Pancreas (tissue), 10 donors: ENCODE measurements around the gene CACNA2D3. TPM values are rescaled to one million over a fixed set of nuclear protein-coding genes. Genes with fewer than 3 reads are reported as not detected.

ENCODE experiments used
- ATAC-seq, 4 donors: fragments of 200-7000 bp; cut with Tn5 transposase; one replicate each; pipeline versions ENCODE4 v1.8.0 to v1.9.1; 2020; ENCODE audit warnings: mild to moderate bottlenecking in 4 of 4, moderate library complexity in 4 of 4
- DNase-seq, 6 donors: peaks; one replicate each; pipeline ENCODE4 v3.0.0-alpha.2; 2020
- FAIRE-seq: peaks from 2 replicates; lab custom pipeline; 2012; peaks lifted over from hg19 to GRCh38; lab: Jason Lieb, UNC
- H3K27ac ChIP-seq, 4 donors: fragments of 200-600 bp; sonication (generic); 1 replicate in 3 of 4; 2 replicates in 1 of 4; pipeline versions ENCODE4 v1.5.0 to v1.8.0; 2020
- H3K27me3 ChIP-seq, 4 donors: fragments of 200-600 bp; one replicate each; pipeline ENCODE4 v1.8.0; 2021
- H3K36me3 ChIP-seq, 3 donors: fragments of 200-600 bp; sonication (generic) in 1 of 3; one replicate each; pipeline versions ENCODE4 v1.5.0 to v1.8.0; 2020 to 2021
- H3K4me1 ChIP-seq, 3 donors: fragments of 200-600 bp; one replicate each; pipeline ENCODE4 v1.8.0; 2021
- H3K4me3 ChIP-seq, 4 donors: fragments of 200-600 bp; sonication (generic) in 2 of 4; one replicate each; pipeline versions ENCODE4 v1.5.0 to v1.8.0; 2020 to 2021
- H3K9me3 ChIP-seq, 4 donors: fragments of 200-600 bp; one replicate each; pipeline ENCODE4 v1.8.0; 2021
- WGBS, 2 donors: extraction: QIAGEN DNeasy Blood & Tissue Kit; methylation state at CpG; one replicate each; pipeline ENCODE4 v1.1.7; 2013; 5-methylcytosine and 5-hydroxymethylcytosine counted together
- intact Hi-C, 3 donors: fragments of 100-400 bp; cut with DNase I; formaldehyde crosslinking; loops; one replicate each; pipeline versions ENCODE4 v1.11.1 to v1.14.2; 2022
- polyA plus RNA-seq, 2 donors: library from polyadenylated mRNA; stranded (reverse); fragments of 200-250 nt; gene quantifications; one replicate each; pipeline ENCODE4 v1.2.3, GENCODE V29; 2013
- total RNA-seq, 6 donors: library from RNA; stranded (reverse); fragmentation: NEBNext Ultra II Directional in 4 of 6; extraction: Animal tissue kit (Norgen Biotek cat#: 25700) in 4 of 6; gene quantifications; one replicate each; pipeline versions ENCODE4 v1.2.1 to v1.2.4, GENCODE V29; 2021 to 2023
- TF ChIP-seq, protein P1 (sequence below), 4 donors: fragments of 200-600 bp; sonication (generic) in 3 of 4; IDR thresholded peaks; one replicate each; pipeline versions ENCODE4 v1.5.0 to v1.8.0; 2021; ENCODE audit warnings: antibody characterized with exemption in 4 of 4
- donor health status: healthy with polysubstance abuse.
- donor health status: DM: no; HTN: no; CAD: no; lungs with moderate emphysema.
- donor health status: DM: no; HTN: no; CAD: no.
- donor health status: control.
- donor health status: control.
- donor health status: Bipolar disorder and iron deficiency.
- donor health status: DM: yes; HTN: yes; CAD: no.
- donor health status: DM: no; HTN: no; CAD: no.
- donor health status: DM: no; HTN: no; CAD: no.
- donor health status: DM: yes; HTN: yes; CAD: no.

The CACNA2D3 gene
- total and polyA plus RNA-seq, 8 donors: 0.19 to 0.75 (median 0.37) TPM; not detected in 2

GRCh38 chr3:54954022-54954421, 831.7 kb downstream of the CACNA2D3 start:
- TF ChIP-seq, protein P1, sequence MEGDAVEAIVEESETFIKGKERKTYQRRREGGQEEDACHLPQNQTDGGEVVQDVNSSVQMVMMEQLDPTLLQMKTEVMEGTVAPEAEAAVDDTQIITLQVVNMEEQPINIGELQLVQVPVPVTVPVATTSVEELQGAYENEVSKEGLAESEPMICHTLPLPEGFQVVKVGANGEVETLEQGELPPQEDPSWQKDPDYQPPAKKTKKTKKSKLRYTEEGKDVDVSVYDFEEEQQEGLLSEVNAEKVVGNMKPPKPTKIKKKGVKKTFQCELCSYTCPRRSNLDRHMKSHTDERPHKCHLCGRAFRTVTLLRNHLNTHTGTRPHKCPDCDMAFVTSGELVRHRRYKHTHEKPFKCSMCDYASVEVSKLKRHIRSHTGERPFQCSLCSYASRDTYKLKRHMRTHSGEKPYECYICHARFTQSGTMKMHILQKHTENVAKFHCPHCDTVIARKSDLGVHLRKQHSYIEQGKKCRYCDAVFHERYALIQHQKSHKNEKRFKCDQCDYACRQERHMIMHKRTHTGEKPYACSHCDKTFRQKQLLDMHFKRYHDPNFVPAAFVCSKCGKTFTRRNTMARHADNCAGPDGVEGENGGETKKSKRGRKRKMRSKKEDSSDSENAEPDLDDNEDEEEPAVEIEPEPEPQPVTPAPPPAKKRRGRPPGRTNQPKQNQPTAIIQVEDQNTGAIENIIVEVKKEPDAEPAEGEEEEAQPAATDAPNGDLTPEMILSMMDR (IDR thresholded peaks at IDR 0.05): no peak
- FAIRE-seq (no peak), ATAC-seq (no peak), DNase-seq (no peak)
- Histone ChIP-seq H3K36me3 (no peaks in the 10 kb centered on the region), H3K27me3 (no peaks in the 10 kb centered on the region), H3K27ac (no peak overlapping the region), H3K4me1 (no peaks in the 10 kb centered on the region), H3K9me3 (no peaks in the 10 kb centered on the region), H3K4me3 (no peak overlapping the region)
- 56 to 60% methylated on average over 5 of the region's 5 CpGs for WGBS, 2 donors
- intact Hi-C loops: no loop called here

DNA sequence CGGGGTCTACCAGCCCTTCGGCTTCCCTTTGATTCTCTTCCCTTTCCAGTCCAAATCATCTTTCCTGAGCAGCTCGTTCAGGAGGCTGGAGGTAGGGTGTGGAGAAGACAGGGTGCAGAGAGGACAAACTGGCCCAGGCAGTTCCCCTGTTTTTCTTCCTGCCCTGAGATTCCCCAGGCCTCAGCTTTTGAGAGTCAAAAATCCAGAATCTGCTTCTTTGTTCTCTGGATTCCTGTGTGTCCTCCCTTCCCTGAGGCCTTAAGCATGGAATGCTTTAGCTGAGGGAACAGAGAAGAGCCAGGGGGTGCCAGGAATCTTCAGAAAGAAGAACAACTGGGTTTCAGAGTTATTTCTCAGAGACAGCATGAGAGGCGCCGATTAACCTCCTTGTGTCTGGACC, 832.2 kb downstream of the CACNA2D3 start:
- no peaks in the 10 kb centered on the region for H3K36me3 ChIP-seq
- no peaks in the 10 kb centered on the region for H3K4me1 ChIP-seq
- WGBS, 2 donors: 84 to 86% methylated on average over 5 of the region's 5 CpGs
- no peaks in the 10 kb centered on the region for H3K9me3 ChIP-seq
- intact Hi-C loops: no loop called here
- H3K27me3 ChIP-seq: no peaks in the 10 kb centered on the region
- TF ChIP-seq, protein P1 (IDR thresholded peaks at IDR 0.05): no peak
- DNase-seq (no peak), ATAC-seq (no peak), FAIRE-seq (no peak)
- no peak overlapping the region for H3K27ac ChIP-seq
- H3K4me3 ChIP-seq: no peak overlapping the region

GRCh38 chr3:54955496-54955895, 833.1 kb downstream of the CACNA2D3 start:
- DNase-seq: no peak
- no peak overlapping the region for H3K4me3 ChIP-seq
- H3K27me3 ChIP-seq: no peaks in the 10 kb centered on the region
- no peaks in the 10 kb centered on the region for H3K9me3 ChIP-seq
- ATAC-seq: no peak
- TF ChIP-seq, protein P1 (IDR thresholded peaks at IDR 0.05): no peak
- no peak overlapping the region for H3K27ac ChIP-seq
- no peaks in the 10 kb centered on the region for H3K4me1 ChIP-seq
- WGBS, 2 donors: 70 to 71% methylated on average over 3 of the region's 3 CpGs
- intact Hi-C loops: no loop called here
- no peak for FAIRE-seq
- H3K36me3 ChIP-seq: no peaks in the 10 kb centered on the region

- H3K4me1 ChIP-seq: no peaks in the 10 kb centered on the region
- intact Hi-C loops: no loop called here
- DNase-seq (no peak), ATAC-seq (no peak), FAIRE-seq (no peak)
- no peaks in the 10 kb centered on the region for H3K27me3 ChIP-seq
- 94% methylated on average over 6 of the region's 6 CpGs for WGBS, 2 donors
- no peak overlapping the region for H3K4me3 ChIP-seq
- H3K9me3 ChIP-seq: no peaks in the 10 kb centered on the region
- no peak overlapping the region for H3K27ac ChIP-seq
- TF ChIP-seq, protein P1 (IDR thresholded peaks at IDR 0.05): no peak
- no peaks in the 10 kb centered on the region for H3K36me3 ChIP-seq
These were observed 833.6 kb downstream of the CACNA2D3 start for GRCh38 chr3:54955941-54956340.

DNA sequence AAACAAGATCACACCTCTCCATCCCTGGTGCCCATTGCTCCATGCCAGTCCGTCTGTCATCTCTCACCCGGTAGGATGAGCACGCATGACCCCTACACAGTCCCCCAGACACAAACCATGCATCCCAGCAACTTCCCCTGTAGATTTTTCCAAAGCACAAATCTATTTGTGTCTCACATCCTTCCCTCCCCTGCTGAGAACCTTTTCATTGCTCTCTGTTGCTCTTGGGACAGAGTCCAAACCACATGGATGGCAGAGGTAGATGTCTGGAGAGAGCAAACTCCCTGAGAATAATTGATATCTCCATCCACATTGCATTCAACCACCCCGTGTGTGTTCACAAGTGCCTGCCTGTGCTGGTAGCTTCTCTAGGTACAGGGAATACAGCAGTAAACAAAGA, 835.4 kb downstream of the CACNA2D3 start:
- H3K27ac ChIP-seq: no peak overlapping the region
- no peaks in the 10 kb centered on the region for H3K4me1 ChIP-seq
- H3K9me3 ChIP-seq: no peaks in the 10 kb centered on the region
- no peaks in the 10 kb centered on the region for H3K36me3 ChIP-seq
- no peak for ATAC-seq
- no peak for FAIRE-seq
- no peak for DNase-seq
- no peak overlapping the region for H3K4me3 ChIP-seq
- H3K27me3 ChIP-seq: no peaks in the 10 kb centered on the region
- intact Hi-C loops: no loop called here
- TF ChIP-seq, protein P1 (IDR thresholded peaks at IDR 0.05): no peak
- WGBS, 2 donors: 84 to 87% methylated on average over 4 of the region's 4 CpGs
